ENCODE measurements around the gene GADD45G. TPM values are rescaled to one million over a fixed set of nuclear protein-coding genes. Genes with fewer than 3 reads are reported as not detected.

The GADD45G gene
- total and polyA plus RNA-seq, 2 experiments from 2014 or later = 12.7 to 24.1 TPM

DNA sequence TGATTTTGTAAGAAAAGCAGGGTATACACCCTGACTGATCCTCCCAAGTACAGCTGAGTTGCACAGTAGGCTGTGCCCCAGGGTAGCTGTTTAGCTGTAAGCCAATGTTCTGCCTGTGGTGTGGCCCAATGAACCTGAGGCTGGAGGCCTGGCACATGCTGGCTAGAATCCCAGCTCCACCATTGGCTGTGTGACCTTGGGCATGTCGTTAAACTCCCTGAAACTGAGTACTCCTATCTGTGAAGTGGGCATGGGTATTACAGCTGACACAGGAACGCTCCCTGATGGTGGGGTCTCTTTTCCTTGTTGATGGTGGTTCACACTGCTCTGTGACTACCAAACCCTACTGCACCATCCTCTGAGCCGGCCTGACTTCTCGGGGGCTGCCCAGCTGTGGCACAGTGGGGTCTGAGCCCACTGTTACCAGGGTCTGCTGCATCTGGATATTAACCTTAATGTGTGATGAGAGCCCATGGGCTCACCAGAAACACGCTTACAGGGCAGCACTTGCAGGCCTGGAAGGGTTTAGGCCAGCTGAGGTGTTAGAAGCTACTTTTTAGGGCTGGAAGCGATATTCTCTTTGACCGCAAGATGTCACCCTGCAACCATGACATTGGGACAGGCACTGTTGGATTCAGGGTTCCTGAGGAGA, 7.0 kb upstream of the GADD45G start:
- H3K79me2 ChIP-seq (replicated peaks; ENCODE audit: insufficient read depth) = no peaks in the 10 kb centered on the region
- H3K4me2 ChIP-seq = no peak overlapping the region
- H3K4me1 ChIP-seq (ENCODE audit: insufficient read depth) = peaks cover 15% of the 10 kb centered on the region; the same call in 1 of the 2 replicates
- no peaks in the 10 kb centered on the region for H4K20me1 ChIP-seq (replicated peaks; ENCODE audit: insufficient read depth)
- Mint-ChIP-seq H3K4me3 (no peak overlapping the region), H3K27me3 (ENCODE audit: insufficient read depth, low read depth, poor library complexity) (peaks cover 12% of the 10 kb centered on the region), H3K9me3 (no peaks in the 10 kb centered on the region), H3K27ac (no peak overlapping the region), H3K4me1 (peaks cover 15% of the 10 kb centered on the region), H3K36me3 (ENCODE audit: low read depth) (no peaks in the 10 kb centered on the region)
- H3K4me3 ChIP-seq = no peak overlapping the region
- H3K27me3 ChIP-seq (ENCODE audit: insufficient read depth) = no peaks in the 10 kb centered on the region
- no peaks in the 10 kb centered on the region for H3K9me2 ChIP-seq (ENCODE audit: insufficient read depth)
- no peaks in the 10 kb centered on the region for H3F3A ChIP-seq (replicated peaks; ENCODE audit: low read depth)
- TF ChIP-seq, protein P1, sequence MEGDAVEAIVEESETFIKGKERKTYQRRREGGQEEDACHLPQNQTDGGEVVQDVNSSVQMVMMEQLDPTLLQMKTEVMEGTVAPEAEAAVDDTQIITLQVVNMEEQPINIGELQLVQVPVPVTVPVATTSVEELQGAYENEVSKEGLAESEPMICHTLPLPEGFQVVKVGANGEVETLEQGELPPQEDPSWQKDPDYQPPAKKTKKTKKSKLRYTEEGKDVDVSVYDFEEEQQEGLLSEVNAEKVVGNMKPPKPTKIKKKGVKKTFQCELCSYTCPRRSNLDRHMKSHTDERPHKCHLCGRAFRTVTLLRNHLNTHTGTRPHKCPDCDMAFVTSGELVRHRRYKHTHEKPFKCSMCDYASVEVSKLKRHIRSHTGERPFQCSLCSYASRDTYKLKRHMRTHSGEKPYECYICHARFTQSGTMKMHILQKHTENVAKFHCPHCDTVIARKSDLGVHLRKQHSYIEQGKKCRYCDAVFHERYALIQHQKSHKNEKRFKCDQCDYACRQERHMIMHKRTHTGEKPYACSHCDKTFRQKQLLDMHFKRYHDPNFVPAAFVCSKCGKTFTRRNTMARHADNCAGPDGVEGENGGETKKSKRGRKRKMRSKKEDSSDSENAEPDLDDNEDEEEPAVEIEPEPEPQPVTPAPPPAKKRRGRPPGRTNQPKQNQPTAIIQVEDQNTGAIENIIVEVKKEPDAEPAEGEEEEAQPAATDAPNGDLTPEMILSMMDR (conservative IDR thresholded peaks at IDR 0.05; ENCODE audit: low read depth in 2 of 2) = peak; percentile 89 to 99
- no peak for TF ChIP-seq NANOG (IDR thresholded peaks at IDR 0.05; ENCODE audit: borderline replicate concordance)
- peak; percentile 36 for ATAC-seq
- no peak overlapping the region for H3K27ac ChIP-seq (ENCODE audit: low read depth)
- peak; percentile 85 for DNase-seq (ENCODE audit: low spot score)
- no peak overlapping the region for H2AFZ ChIP-seq
- H3K36me3 ChIP-seq (ENCODE audit: insufficient read depth) = no peaks in the 10 kb centered on the region

DNA sequence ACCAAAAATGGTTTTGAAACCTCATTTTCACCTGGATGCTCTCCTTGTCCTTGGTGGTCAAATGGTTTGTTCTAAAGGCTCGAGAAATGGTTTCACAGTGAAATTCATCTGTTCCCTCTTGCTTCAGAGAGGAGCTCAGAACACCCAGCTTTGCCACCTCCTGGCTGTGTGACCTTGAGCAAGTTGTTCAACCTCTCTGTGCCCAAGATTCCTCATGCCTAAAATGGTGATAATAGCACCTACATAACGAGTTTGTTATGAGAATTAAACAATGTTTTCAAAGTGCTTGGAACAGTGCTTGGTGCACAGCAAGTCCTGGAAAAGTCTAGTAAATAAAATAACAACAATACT, 6.5 kb upstream of the GADD45G start:
- ATAC-seq (no peak), DNase-seq (ENCODE audit: low spot score) (no peak)
- no peak overlapping the region for H3K4me2 ChIP-seq
- no peak overlapping the region for H2AFZ ChIP-seq
- Mint-ChIP-seq H3K9me3 (no peaks in the 10 kb centered on the region), H3K27me3 (ENCODE audit: insufficient read depth, low read depth, poor library complexity) (peaks cover 12% of the 10 kb centered on the region), H3K36me3 (ENCODE audit: low read depth) (no peaks in the 10 kb centered on the region), H3K4me1 (peaks cover 12% of the 10 kb centered on the region), H3K27ac (no peak overlapping the region), H3K4me3 (no peak overlapping the region)
- H4K20me1 ChIP-seq (replicated peaks; ENCODE audit: insufficient read depth) = no peaks in the 10 kb centered on the region
- H3K27ac ChIP-seq (ENCODE audit: low read depth) = no peak overlapping the region
- no peak overlapping the region for H3K4me3 ChIP-seq
- H3K27me3 ChIP-seq (ENCODE audit: insufficient read depth) = no peaks in the 10 kb centered on the region
- no peaks in the 10 kb centered on the region for H3F3A ChIP-seq (replicated peaks; ENCODE audit: low read depth)
- H3K36me3 ChIP-seq (ENCODE audit: insufficient read depth) = no peaks in the 10 kb centered on the region
- H3K79me2 ChIP-seq (replicated peaks; ENCODE audit: insufficient read depth) = no peaks in the 10 kb centered on the region
- no peaks in the 10 kb centered on the region for H3K9me2 ChIP-seq (ENCODE audit: insufficient read depth)
- peaks cover 12% of the 10 kb centered on the region; the same call in 1 of the 2 replicates for H3K4me1 ChIP-seq (ENCODE audit: insufficient read depth)
- TF ChIP-seq ZNF331 (CRISPR knock-in tag; IDR thresholded peaks at IDR 0.05; ENCODE audit: low read depth) (no peak), JUNB (IDR thresholded peaks at IDR 0.05; ENCODE audit: unreplicated experiment) (no peak), CREB1 (CRISPR knock-in tag; IDR thresholded peaks at IDR 0.05; ENCODE audit: low read depth) (no peak), STAT1 (IDR thresholded peaks at IDR 0.05; ENCODE audit: unreplicated experiment) (no peak)
- TF ChIP-seq, protein P2, sequence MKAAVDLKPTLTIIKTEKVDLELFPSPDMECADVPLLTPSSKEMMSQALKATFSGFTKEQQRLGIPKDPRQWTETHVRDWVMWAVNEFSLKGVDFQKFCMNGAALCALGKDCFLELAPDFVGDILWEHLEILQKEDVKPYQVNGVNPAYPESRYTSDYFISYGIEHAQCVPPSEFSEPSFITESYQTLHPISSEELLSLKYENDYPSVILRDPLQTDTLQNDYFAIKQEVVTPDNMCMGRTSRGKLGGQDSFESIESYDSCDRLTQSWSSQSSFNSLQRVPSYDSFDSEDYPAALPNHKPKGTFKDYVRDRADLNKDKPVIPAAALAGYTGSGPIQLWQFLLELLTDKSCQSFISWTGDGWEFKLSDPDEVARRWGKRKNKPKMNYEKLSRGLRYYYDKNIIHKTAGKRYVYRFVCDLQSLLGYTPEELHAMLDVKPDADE (IDR thresholded peaks at IDR 0.05) = no peak
- TF ChIP-seq, protein P3, sequence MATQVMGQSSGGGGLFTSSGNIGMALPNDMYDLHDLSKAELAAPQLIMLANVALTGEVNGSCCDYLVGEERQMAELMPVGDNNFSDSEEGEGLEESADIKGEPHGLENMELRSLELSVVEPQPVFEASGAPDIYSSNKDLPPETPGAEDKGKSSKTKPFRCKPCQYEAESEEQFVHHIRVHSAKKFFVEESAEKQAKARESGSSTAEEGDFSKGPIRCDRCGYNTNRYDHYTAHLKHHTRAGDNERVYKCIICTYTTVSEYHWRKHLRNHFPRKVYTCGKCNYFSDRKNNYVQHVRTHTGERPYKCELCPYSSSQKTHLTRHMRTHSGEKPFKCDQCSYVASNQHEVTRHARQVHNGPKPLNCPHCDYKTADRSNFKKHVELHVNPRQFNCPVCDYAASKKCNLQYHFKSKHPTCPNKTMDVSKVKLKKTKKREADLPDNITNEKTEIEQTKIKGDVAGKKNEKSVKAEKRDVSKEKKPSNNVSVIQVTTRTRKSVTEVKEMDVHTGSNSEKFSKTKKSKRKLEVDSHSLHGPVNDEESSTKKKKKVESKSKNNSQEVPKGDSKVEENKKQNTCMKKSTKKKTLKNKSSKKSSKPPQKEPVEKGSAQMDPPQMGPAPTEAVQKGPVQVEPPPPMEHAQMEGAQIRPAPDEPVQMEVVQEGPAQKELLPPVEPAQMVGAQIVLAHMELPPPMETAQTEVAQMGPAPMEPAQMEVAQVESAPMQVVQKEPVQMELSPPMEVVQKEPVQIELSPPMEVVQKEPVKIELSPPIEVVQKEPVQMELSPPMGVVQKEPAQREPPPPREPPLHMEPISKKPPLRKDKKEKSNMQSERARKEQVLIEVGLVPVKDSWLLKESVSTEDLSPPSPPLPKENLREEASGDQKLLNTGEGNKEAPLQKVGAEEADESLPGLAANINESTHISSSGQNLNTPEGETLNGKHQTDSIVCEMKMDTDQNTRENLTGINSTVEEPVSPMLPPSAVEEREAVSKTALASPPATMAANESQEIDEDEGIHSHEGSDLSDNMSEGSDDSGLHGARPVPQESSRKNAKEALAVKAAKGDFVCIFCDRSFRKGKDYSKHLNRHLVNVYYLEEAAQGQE (IDR thresholded peaks at IDR 0.05; ENCODE audit: unreplicated experiment) = no peak
- TF ChIP-seq, protein P4, sequence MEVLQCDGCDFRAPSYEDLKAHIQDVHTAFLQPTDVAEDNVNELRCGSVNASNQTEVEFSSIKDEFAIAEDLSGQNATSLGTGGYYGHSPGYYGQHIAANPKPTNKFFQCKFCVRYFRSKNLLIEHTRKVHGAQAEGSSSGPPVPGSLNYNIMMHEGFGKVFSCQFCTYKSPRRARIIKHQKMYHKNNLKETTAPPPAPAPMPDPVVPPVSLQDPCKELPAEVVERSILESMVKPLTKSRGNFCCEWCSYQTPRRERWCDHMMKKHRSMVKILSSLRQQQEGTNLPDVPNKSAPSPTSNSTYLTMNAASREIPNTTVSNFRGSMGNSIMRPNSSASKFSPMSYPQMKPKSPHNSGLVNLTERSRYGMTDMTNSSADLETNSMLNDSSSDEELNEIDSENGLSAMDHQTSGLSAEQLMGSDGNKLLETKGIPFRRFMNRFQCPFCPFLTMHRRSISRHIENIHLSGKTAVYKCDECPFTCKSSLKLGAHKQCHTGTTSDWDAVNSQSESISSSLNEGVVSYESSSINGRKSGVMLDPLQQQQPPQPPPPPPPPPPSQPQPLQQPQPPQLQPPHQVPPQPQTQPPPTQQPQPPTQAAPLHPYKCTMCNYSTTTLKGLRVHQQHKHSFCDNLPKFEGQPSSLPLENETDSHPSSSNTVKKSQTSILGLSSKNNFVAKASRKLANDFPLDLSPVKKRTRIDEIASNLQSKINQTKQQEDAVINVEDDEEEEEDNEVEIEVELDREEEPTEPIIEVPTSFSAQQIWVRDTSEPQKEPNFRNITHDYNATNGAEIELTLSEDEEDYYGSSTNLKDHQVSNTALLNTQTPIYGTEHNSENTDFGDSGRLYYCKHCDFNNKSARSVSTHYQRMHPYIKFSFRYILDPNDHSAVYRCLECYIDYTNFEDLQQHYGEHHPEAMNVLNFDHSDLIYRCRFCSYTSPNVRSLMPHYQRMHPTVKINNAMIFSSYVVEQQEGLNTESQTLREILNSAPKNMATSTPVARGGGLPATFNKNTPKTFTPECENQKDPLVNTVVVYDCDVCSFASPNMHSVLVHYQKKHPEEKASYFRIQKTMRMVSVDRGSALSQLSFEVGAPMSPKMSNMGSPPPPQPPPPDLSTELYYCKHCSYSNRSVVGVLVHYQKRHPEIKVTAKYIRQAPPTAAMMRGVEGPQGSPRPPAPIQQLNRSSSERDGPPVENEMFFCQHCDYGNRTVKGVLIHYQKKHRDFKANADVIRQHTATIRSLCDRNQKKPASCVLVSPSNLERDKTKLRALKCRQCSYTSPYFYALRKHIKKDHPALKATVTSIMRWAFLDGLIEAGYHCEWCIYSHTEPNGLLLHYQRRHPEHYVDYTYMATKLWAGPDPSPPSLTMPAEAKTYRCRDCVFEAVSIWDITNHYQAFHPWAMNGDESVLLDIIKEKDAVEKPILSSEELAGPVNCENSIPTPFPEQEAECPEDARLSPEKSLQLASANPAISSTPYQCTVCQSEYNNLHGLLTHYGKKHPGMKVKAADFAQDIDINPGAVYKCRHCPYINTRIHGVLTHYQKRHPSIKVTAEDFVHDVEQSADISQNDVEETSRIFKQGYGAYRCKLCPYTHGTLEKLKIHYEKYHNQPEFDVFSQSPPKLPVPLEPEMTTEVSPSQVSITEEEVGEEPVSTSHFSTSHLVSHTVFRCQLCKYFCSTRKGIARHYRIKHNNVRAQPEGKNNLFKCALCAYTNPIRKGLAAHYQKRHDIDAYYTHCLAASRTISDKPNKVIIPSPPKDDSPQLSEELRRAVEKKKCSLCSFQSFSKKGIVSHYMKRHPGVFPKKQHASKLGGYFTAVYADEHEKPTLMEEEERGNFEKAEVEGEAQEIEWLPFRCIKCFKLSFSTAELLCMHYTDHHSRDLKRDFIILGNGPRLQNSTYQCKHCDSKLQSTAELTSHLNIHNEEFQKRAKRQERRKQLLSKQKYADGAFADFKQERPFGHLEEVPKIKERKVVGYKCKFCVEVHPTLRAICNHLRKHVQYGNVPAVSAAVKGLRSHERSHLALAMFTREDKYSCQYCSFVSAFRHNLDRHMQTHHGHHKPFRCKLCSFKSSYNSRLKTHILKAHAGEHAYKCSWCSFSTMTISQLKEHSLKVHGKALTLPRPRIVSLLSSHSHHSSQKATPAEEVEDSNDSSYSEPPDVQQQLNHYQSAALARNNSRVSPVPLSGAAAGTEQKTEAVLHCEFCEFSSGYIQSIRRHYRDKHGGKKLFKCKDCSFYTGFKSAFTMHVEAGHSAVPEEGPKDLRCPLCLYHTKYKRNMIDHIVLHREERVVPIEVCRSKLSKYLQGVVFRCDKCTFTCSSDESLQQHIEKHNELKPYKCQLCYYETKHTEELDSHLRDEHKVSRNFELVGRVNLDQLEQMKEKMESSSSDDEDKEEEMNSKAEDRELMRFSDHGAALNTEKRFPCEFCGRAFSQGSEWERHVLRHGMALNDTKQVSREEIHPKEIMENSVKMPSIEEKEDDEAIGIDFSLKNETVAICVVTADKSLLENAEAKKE (CRISPR knock-in tag; IDR thresholded peaks at IDR 0.05) = no peak
